ENCODE results near the gene IL17C. TPM values are rescaled to one million over a fixed set of nuclear protein-coding genes. Genes with fewer than 3 reads are reported as not detected.

Gene IL17C
- total and polyA plus RNA-seq, 4 donors, result not detected

DNA sequence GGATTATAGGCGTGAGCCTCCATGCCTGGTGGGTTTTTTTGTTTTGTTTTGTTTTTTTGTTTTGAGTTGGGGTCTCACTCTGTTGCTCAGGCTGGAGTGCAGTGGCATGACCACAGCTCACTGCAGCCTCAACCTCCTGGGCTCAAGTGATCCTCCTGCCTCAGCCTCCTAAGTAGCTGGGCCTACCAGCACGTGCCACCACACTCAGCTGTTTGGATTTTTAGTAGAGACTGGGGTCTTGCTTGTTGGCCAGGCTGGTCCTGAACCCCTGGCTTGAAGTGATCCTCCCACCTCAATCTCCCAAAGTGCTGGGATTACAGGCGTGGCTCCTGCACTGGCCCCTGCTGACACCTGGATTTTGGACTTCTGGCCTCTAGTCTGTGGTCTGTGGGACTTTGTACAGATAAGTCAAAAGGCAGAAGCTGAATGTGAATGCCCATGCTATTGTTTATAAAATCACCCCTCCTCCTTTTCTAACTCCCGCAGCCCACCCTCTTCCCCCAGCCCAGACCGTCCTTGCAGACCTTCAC lies 42.2 kb downstream of the IL17C start:
- Histone ChIP-seq H3K36me3 (ENCODE audit: control insufficient read depth in 4 of 4, insufficient read depth in 3 of 4, low read depth in 1 of 4, low read length in 3 of 4) (no peaks in the 10 kb centered on the region), H3K27me3 (ENCODE audit: control insufficient read depth in 4 of 4, insufficient read depth in 4 of 4, low read length in 3 of 4) (no peaks in the 10 kb centered on the region), H3K4me1 (ENCODE audit: control insufficient read depth in 4 of 4, insufficient read depth in 4 of 4, low read length in 3 of 4) (peaks cover 3 to 15% (median 4%) of the 10 kb centered on the region in 4 donors), H3K9me3 (ENCODE audit: control insufficient read depth in 4 of 4, low read length in 3 of 4) (no peaks in the 10 kb centered on the region), H3K4me3 (ENCODE audit: low read depth in 1 of 3, low read length in 3 of 3) (no peak overlapping the region), H3K9ac (ENCODE audit: low read depth in 1 of 2, low read length in 2 of 2) (no peak overlapping the region), H3K27ac (ENCODE audit: low read depth in 1 of 2, low read length in 2 of 2) (no peak overlapping the region)
- TF ChIP-seq HNF4A (conservative IDR thresholded peaks at IDR 0.05) (peak; percentile 26 to 51), JUND (IDR thresholded peaks at IDR 0.05) (no peak), FOXA1 (IDR thresholded peaks at IDR 0.05) (no peak)
- TF ChIP-seq, protein P1, sequence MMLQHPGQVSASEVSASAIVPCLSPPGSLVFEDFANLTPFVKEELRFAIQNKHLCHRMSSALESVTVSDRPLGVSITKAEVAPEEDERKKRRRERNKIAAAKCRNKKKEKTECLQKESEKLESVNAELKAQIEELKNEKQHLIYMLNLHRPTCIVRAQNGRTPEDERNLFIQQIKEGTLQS (IDR thresholded peaks at IDR 0.05), result no peak
- 90% methylated on average over 5 of the region's 5 CpGs for WGBS
- DNase-seq (ENCODE audit: low spot score), result no peak

DNA sequence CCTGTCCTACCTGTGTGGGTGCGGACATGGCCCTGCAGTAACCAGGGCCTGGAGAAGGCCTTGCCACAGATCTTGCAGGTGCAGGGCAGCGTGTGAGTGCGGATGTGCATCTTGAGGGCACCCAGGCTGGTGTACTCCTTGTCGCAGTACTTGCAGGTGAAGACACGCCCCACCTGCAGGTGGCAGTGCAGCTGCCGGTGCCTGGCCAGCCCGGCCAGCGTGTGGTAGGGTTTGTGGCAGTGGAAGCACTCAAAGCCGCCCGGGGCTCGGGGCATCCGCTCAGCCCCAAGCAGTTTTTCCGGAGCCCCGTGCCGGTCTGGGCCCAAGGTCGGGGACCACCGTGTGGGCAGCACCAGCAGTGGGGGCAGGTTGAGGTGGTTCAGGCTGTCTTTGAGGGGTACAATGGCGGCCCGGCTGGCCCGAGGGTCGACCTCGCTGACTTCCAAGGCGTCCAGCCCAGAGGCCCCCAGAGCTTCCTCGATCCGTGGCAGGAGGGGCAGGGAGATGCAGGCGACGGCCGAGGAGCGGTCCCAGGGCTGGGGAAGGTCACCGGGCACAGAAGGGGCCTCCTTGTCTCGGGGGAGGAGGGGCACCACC lies 42.8 kb downstream of the IL17C start:
- DNase-seq (ENCODE audit: low spot score), result no peak
- H3K4me1 ChIP-seq (ENCODE audit: control insufficient read depth in 4 of 4, insufficient read depth in 4 of 4, low read length in 3 of 4), result peaks cover 7 to 21% (median 9%) of the 10 kb centered on the region in 4 donors
- no peaks in the 10 kb centered on the region for H3K36me3 ChIP-seq (ENCODE audit: control insufficient read depth in 4 of 4, insufficient read depth in 3 of 4, low read depth in 1 of 4, low read length in 3 of 4)
- no peak overlapping the region for H3K9ac ChIP-seq (ENCODE audit: low read depth in 1 of 2, low read length in 2 of 2)
- H3K27ac ChIP-seq (ENCODE audit: low read depth in 1 of 2, low read length in 2 of 2), result no peak overlapping the region
- no peak for TF ChIP-seq SP1 (IDR thresholded peaks at IDR 0.05)
- no peak for TF ChIP-seq YY1 (IDR thresholded peaks at IDR 0.05)
- TF ChIP-seq RXRA (IDR thresholded peaks at IDR 0.05), result no peak
- TF ChIP-seq, protein P1 (IDR thresholded peaks at IDR 0.05), result no peak
- TF ChIP-seq, protein P2, sequence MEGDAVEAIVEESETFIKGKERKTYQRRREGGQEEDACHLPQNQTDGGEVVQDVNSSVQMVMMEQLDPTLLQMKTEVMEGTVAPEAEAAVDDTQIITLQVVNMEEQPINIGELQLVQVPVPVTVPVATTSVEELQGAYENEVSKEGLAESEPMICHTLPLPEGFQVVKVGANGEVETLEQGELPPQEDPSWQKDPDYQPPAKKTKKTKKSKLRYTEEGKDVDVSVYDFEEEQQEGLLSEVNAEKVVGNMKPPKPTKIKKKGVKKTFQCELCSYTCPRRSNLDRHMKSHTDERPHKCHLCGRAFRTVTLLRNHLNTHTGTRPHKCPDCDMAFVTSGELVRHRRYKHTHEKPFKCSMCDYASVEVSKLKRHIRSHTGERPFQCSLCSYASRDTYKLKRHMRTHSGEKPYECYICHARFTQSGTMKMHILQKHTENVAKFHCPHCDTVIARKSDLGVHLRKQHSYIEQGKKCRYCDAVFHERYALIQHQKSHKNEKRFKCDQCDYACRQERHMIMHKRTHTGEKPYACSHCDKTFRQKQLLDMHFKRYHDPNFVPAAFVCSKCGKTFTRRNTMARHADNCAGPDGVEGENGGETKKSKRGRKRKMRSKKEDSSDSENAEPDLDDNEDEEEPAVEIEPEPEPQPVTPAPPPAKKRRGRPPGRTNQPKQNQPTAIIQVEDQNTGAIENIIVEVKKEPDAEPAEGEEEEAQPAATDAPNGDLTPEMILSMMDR (IDR thresholded peaks at IDR 0.05; ENCODE audit: low read depth, low read length, missing input control), result peak; percentile 38
- TF ChIP-seq, protein P3, sequence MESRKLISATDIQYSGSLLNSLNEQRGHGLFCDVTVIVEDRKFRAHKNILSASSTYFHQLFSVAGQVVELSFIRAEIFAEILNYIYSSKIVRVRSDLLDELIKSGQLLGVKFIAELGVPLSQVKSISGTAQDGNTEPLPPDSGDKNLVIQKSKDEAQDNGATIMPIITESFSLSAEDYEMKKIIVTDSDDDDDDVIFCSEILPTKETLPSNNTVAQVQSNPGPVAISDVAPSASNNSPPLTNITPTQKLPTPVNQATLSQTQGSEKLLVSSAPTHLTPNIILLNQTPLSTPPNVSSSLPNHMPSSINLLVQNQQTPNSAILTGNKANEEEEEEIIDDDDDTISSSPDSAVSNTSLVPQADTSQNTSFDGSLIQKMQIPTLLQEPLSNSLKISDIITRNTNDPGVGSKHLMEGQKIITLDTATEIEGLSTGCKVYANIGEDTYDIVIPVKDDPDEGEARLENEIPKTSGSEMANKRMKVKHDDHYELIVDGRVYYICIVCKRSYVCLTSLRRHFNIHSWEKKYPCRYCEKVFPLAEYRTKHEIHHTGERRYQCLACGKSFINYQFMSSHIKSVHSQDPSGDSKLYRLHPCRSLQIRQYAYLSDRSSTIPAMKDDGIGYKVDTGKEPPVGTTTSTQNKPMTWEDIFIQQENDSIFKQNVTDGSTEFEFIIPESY (IDR thresholded peaks at IDR 0.05), result no peak
- TF ChIP-seq RAD21 (IDR thresholded peaks at IDR 0.05), result peak in 1 of 2 donors; percentile 69
- no peak for TF ChIP-seq EGR1 (IDR thresholded peaks at IDR 0.05; ENCODE audit: low read depth in 2 of 2)
- no peak for TF ChIP-seq NR2F2 (IDR thresholded peaks at IDR 0.05)
- no peak for TF ChIP-seq HNF4A (conservative IDR thresholded peaks at IDR 0.05)
- no peak for TF ChIP-seq GABPA (IDR thresholded peaks at IDR 0.05 in 1 of 2, conservative IDR thresholded peaks at IDR 0.05 in 1 of 2)
- no peak for TF ChIP-seq FOXA1 (IDR thresholded peaks at IDR 0.05)
- no peak for TF ChIP-seq FOXA2 (IDR thresholded peaks at IDR 0.05)
- H3K4me3 ChIP-seq (ENCODE audit: low read depth in 1 of 3, low read length in 3 of 3), result no peak overlapping the region
- no peaks in the 10 kb centered on the region for H3K9me3 ChIP-seq (ENCODE audit: control insufficient read depth in 4 of 4, low read length in 3 of 4)
- no peaks in the 10 kb centered on the region for H3K27me3 ChIP-seq (ENCODE audit: control insufficient read depth in 4 of 4, insufficient read depth in 4 of 4, low read length in 3 of 4)
- WGBS, result 59% methylated on average over 31 of the region's 31 CpGs
